Daoy (cell line): Measurements from ENCODE around the gene GALR3. TPM values are rescaled to one million over a fixed set of nuclear protein-coding genes. Genes with fewer than 3 reads are reported as not detected.

Experiments
- DNase-seq: peaks from one replicate; pipeline ENCODE4 v3.0.0-alpha.2; 2015; ENCODE audit warnings: low read depth
- total RNA-seq: library from RNA; depleted of rRNA; stranded (reverse); fragments of >200 nt; shearing (Covaris generic); gene quantifications from 2 replicates; pipeline ENCODE4 v1.2.3, GENCODE V29; 2014

Gene GALR3
- total RNA-seq, 1 experiment from 2014 or later: not detected

GRCh38 chr22:37822079-37822833 lies 926 bp upstream of the GALR3 start:
- no peak for DNase-seq

DNA sequence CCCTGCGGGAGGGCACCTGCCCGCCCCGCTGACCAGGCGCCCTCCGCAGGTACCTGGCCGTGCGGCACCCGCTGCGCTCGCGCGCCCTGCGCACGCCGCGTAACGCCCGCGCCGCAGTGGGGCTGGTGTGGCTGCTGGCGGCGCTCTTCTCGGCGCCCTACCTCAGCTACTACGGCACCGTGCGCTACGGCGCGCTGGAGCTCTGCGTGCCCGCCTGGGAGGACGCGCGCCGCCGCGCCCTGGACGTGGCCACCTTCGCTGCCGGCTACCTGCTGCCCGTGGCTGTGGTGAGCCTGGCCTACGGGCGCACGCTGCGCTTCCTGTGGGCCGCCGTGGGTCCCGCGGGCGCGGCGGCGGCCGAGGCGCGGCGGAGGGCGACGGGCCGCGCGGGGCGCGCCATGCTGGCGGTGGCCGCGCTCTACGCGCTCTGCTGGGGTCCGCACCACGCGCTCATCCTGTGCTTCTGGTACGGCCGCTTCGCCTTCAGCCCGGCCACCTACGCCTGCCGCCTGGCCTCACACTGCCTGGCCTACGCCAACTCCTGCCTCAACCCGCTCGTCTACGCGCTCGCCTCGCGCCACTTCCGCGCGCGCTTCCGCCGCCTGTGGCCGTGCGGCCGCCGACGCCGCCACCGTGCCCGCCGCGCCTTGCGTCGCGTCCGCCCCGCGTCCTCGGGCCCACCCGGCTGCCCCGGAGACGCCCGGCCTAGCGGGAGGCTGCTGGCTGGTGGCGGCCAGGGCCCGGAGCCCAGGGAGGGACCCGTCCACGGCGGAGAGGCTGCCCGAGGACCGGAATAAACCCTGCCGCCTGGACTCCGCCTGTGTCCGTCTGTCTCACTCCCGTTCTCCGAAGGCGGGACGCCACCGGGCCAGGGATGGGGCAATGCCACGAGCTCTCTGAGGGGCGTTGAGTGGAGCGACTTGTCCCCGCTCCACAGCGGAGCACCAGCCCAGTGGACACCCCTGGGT lies 1.8 kb downstream of the GALR3 start:
- DNase-seq: no peak

DNA sequence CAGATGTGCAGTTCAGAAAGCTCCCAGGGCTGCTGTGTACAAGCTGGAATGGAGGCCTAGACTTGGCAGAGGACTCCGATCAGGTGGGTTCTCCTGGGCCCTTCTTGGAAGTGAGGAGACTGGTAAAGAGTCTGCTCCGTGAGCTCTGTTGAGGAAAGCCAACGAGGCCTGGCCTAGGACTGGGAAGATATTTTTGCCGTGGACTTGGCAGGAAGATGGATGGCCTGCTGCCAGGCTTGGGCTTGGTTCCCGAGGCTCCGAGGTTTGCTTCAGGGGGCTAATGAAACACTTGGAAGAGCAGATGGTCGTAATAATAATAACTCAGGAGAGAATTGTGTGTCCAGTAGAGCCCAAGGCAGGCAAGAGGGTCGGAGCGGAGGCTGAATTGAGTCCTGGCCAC lies 3.9 kb downstream of the GALR3 start:
- no peak for DNase-seq

DNA sequence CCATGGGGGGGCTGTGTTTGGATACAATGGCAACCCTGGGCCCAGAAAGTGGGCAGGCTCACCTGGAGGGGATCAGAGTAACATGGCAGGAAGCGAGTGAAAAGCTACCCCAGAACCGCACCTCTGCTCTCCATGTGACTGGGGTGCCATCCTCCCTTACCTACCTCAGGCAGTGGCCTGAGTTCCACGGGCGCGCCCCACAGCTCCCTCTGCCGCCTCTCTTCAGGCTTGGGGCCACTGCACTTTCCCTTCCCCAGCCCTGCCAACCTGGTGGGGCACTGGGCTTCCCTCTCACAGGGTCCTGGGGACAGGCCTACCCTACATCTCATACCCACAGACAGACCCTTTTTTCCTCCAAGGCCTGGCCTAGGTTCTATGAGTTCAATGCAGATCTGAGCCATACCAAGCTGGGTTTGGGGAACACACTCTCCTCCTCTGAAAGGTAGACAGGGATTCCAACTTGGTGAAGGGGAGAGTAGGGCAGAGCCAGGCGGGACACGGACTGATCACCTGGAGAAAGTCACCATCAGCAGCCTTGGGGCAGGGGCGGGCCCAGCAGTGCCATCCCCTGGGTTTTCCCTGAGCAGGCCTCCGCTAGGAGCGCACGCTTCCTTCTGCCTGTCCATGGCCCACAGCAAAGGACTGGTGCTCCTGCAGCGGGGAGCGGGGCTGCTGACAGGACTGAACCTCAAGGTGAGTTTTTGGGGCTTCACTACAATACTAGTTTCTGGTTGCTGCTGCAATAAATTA lies 7.1 kb downstream of the GALR3 start:
- DNase-seq: no peak

GRCh38 chr22:37831472-37831871 lies 8.3 kb downstream of the GALR3 start:
- no peak for DNase-seq

GRCh38 chr22:37832022-37832857 lies 9.1 kb downstream of the GALR3 start:
- no peak for DNase-seq

DNA sequence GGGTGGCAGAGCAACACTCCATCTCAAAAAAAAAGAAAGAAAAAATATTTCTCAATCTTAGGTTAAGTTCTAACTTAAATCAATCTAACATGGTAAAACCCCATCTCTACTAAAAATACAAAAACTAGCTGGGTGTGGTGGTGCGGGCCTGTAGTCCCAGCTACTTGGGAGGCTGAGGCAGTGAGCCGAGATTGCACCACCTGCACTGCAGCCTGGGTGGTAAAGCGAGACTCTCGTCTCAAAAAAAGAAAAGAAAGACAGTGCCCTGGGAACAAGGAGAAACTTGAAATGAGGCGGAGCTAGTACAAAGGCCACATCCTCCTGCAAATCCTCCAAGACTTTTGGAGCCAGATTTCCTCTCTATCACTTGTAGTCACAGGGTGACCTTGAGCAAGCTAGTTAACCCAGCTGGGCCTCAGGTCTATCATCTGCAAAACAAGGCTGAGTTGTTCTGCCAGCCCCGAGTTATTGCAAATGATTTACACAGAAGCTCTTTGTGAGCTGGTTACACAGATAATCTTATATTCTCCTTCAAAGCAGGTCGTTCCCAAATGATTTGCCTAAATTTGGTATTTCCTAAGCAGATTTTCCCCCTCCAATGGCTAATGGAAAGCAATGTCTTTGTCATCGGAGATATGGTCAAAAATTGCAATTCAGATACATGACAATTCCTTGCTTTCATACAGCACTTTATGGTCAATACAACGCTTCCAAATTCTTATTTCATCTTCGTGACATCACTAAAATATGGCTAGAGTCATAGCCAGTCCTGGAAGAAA lies 19.0 kb downstream of the GALR3 start:
- DNase-seq: no peak

- DNase-seq: no peak
Measured at GRCh38 chr22:37843741-37844089, 20.5 kb downstream of the GALR3 start.

GRCh38 chr22:37844904-37845329 lies 21.7 kb downstream of the GALR3 start:
- no peak for DNase-seq

GRCh38 chr22:37846433-37846832 lies 23.3 kb downstream of the GALR3 start:
- no peak for DNase-seq

DNA sequence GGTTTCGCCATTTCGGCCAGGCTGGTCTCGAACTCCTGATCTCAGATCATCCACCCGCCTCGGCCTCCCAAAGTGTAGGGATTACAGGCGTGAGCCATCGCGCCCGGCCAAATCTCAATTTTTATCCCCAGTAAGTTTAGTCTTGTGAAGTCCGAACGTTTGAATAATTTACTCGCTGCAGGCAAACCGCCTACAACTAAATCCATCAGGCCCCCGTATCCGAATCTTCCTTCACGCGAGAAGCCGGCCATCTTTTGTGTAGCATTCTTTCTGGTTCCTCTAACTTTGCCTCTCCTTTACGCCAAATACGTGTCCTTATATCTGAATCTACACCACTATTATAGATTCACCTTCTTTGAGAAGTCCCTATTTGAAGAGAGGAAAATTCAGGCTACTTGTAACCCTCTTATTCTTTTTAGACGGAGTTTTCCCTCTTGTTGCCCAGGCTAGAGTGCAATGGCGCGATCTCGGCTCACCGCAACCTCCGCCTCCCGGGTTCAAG lies 25.5 kb downstream of the GALR3 start:
- DNase-seq: no peak

GRCh38 chr22:37849089-37849751 lies 26.0 kb downstream of the GALR3 start, which contains the start of gene EIF3L:
TSS of gene EIF3L (plus strand) at chr22:37849419. CDS start at chr22:37849450, 31 bp downstream.
- DNase-seq: peak; percentile 92

DNA sequence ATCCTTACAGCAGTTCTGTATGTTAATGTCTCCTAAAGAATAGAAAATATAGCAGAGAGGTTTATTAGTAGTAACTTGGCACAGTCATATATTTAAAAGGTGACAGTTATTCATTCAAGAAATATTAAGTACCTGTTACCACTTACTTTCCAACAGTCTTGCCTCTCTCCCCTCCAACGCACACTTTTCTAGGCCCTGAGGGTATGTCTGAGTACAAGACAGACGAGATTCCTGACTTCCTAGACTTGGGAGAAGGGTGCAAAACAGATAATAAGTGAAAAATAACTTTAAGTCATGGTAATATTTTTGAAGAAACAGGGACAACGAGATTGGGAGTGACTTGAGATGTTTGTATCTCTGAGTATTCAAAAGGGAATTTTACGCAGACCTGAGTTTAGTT lies 27.6 kb downstream of the GALR3 start:
- DNase-seq: no peak

DNA sequence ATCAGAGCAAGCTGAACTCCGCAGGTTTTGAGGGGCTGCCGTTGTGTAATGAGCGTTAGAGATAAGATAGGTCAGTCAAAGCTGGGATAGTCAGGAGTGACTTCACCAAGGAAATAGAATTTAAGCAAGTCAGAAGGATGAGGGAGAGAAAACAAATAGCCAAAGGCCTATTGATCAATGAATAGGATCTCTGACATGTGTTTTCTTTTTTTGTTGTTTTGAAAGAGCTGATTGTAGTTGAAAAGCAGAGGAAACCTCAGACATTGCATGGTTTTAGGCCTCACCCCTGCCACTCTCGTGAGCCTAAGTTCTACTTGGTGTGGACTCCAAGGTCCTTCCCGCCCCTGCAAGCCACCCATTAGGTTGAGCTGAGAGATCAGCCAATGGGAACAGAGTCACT lies 29.2 kb downstream of the GALR3 start:
- no peak for DNase-seq

DNA sequence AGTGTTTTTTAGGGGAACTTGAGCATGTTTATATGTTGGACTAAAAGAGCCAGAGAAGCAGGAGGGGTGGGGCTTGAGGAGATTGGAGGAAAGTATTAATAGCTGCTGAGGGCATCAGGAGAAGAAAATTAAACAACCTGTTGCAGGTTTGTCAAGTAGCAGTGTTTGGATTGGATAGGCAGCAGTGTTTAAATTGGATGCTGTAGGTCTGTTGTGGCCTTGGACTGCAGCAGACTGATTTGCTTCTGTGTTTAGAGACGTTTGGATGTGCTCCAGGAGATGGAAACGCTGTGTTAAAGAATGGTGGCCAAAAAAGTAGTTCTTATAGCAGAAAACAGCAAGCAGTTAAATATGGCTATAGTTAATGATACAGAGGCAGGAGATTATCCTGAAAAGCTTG lies 31.8 kb downstream of the GALR3 start:
- no peak for DNase-seq

GRCh38 chr22:37855462-37855861 lies 32.3 kb downstream of the GALR3 start:
- DNase-seq: no peak

DNA sequence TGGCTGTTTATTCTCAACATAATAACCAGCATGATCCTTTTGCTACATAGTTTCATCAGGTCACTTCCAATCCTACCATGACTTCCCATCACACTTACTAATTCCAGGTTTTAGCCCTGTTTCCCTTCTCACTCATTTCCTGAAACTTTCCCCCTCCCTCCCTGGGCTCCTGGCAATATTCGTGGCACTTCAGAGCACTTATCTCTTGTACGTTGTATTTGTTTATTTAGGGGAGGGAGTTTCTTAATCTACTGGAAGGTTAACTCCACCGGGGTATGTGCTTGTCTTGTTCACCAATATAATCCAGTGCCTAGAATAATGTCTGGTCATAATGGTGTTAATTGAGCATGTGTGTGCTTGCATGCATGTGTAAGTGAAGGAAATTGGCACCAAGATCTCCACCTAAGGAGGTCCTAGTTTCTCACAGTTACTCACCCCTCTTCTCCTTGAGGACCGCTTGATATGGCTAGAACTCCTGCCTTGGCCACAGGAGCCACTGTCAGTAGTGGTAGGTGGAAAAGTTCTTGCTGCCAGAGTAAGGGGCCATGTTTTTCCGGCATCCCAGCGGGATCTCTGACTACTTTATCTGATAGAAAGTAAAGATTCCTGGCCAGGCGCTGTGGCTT lies 37.7 kb downstream of the GALR3 start:
- DNase-seq: no peak

DNA sequence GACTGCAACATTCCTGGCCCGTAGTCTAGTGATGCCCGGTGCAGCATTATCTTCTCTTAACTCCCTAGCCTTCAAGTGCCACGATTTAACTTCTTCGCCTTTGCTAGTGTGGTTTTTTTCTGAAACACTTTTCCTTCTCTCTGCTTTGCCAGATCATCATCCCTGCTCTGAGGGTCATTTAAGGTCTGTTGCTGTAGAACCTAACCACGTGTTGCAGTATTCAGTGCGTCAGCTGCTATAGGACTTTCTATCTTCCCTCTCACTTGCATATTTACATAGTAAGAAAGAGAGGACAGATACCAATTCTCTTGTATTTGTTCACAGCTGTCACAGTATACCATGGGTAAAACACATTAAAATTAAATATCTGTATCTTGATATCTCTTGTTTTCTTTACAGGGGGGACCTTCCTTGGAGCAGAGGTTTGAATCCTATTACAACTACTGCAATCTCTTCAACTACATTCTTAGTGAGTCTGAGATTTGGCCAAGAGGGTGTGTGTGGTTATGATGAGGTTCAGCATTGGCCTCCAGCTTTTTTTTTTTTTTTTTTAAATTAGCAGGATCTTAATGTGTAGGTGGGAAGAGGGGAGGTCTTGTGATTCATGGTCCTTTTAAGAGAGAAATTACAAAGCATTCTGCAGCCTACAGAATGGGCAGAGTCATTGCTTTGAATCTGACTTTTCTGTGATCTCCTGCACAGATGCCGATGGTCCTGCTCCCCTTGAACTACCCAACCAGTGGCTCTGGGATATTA lies 39.6 kb downstream of the GALR3 start:
- DNase-seq: no peak
